Karpas-422 (cell line): ENCODE results near the gene UBR1. TPM values are rescaled to one million over a fixed set of nuclear protein-coding genes. Genes with fewer than 3 reads are reported as not detected.
"Not testable (repeated sequence)": the region's sequence is repeated elsewhere in the genome, so short reads cannot be mapped to it uniquely, and the experiment has no call there.

Experiments used
- DNase-seq: peaks from one replicate; pipeline ENCODE4 v3.0.0-alpha.2; 2015
- H2AFZ ChIP-seq: fragments of 200-600 bp; sonication (generic); 2 replicates; pipeline ENCODE4 v1.6.1; 2014; ENCODE audit warnings: antibody characterized with exemption, low read length, mixed read lengths
- H3K27ac ChIP-seq: fragments of 200-600 bp; sonication (generic); 2 replicates; pipeline ENCODE4 v1.5.1; 2014; ENCODE audit warnings: mild to moderate bottlenecking, low read length, moderate library complexity
- H3K27me3 ChIP-seq: fragments of 200-600 bp; sonication (generic); 2 replicates; pipeline ENCODE4 v1.6.1; 2014; ENCODE audit warnings: low read length, mixed read lengths
- H3K36me3 ChIP-seq: fragments of 200-600 bp; sonication (generic); 2 replicates; pipeline ENCODE4 v1.6.1; 2014; ENCODE audit warnings: low read length, mixed read lengths; ENCODE audit not compliant: insufficient read depth
- H3K4me1 ChIP-seq: fragments of 200-600 bp; sonication (generic); 2 replicates; pipeline ENCODE4 v1.6.1; 2014; ENCODE audit warnings: mild to moderate bottlenecking, low read length, mixed read lengths
- H3K4me2 ChIP-seq: fragments of 200-600 bp; sonication (generic); 2 replicates; pipeline ENCODE4 v1.6.1; 2014; ENCODE audit warnings: low read length, low read depth, mild to moderate bottlenecking; ENCODE audit not compliant: poor library complexity, severe bottlenecking
- H3K4me3 ChIP-seq: fragments of 200-600 bp; sonication (generic); 2 replicates; pipeline ENCODE4 v1.5.1; 2014; ENCODE audit warnings: mild to moderate bottlenecking, antibody characterized with exemption, low read length, mixed read lengths
- H3K79me2 ChIP-seq: fragments of 200-600 bp; sonication (generic); 2 replicates; pipeline ENCODE4 v1.6.1; 2014; ENCODE audit warnings: mild to moderate bottlenecking, low read length, mixed read lengths
- H3K9ac ChIP-seq: fragments of 200-600 bp; sonication (generic); 2 replicates; pipeline ENCODE4 v1.6.0; 2014; ENCODE audit warnings: low read length
- H3K9me2 ChIP-seq: fragments of 200-600 bp; sonication (generic), shearing (Covaris generic); replicated peaks from 2 replicates; pipeline ENCODE4 v1.6.0; 2014; ENCODE audit warnings: mild to moderate bottlenecking, low read length, moderate library complexity; ENCODE audit not compliant: insufficient read depth
- H3K9me3 ChIP-seq: fragments of 300-700, 200-600 bp; sonication (generic); 2 replicates; pipeline ENCODE4 v1.6.1; 2014; ENCODE audit warnings: low read length, mixed read lengths
- H4K20me1 ChIP-seq: fragments of 200-600 bp; sonication (generic); 2 replicates; pipeline ENCODE4 v1.6.1; 2014; ENCODE audit warnings: mild to moderate bottlenecking, antibody characterized with exemption, low read length, low read depth; ENCODE audit not compliant: insufficient read depth
- total RNA-seq: library from RNA; depleted of rRNA; stranded (reverse); fragments of >200 nt; shearing (Covaris generic); gene quantifications from 2 replicates; pipeline ENCODE4 v1.2.3, GENCODE V29; 2014; ENCODE audit warnings: low replicate concordance

Gene UBR1
- total RNA-seq, 1 experiment from 2014 or later, result 56.0 TPM

DNA sequence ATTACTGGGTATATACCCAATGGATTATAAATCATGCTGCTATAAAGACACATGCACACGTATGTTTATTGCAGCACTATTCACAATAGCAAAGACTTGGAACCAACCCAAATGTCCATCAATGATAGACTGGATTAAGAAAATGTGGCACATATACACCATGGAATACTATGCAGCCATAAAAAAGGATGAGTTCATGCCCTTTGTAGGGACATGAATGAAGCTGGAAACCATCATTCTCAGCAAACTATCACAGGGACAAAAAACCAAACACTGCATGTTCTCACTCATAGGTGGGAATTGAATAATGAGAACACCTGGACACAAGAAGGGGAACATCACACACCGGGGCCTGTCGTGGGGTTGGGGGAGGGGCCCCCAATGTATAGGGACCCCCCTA lies 64.8 kb downstream of the UBR1 start:
- peaks cover 41% of the 10 kb centered on the region for H3K36me3 ChIP-seq

DNA sequence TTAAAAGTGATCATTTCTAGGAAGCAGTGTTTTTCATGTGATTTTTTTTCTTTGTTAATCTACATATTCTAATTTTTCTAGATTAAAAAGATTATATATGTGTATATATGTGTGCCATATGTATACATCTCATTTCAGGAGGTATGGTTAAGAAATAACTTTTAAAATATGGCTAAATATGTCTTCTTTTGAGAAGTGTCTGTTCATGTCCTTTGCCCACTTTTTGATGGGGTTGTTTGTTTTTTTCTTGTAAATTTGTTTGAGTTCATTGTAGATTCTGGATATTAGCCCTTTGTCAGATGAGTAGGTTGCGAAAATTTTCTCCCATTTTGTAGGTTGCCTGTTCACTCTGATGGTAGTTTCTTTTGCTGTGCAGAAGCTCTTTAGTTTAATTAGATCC lies 70.6 kb downstream of the UBR1 start:
- H3K9ac ChIP-seq, DNase-seq, H3K4me2 ChIP-seq, H3K27me3 ChIP-seq, H3K9me2 ChIP-seq, H4K20me1 ChIP-seq, H3K79me2 ChIP-seq, H3K4me1 ChIP-seq, H3K4me3 ChIP-seq, H3K9me3 ChIP-seq, H2AFZ ChIP-seq, H3K27ac ChIP-seq: not testable (repeated sequence)
- H3K36me3 ChIP-seq, result peaks cover 23% of the 10 kb centered on the region; the same call in 1 of the 2 replicates

More for the DNA sequence above, 64.8 kb downstream of the UBR1 start:
- H3K9ac ChIP-seq, DNase-seq, H3K9me3 ChIP-seq, H3K4me3 ChIP-seq, H3K4me2 ChIP-seq, H3K9me2 ChIP-seq, H3K27me3 ChIP-seq, H4K20me1 ChIP-seq, H3K4me1 ChIP-seq, H3K27ac ChIP-seq, H2AFZ ChIP-seq: not testable (repeated sequence)
- peaks cover 24% of the 10 kb centered on the region for H3K79me2 ChIP-seq

DNA sequence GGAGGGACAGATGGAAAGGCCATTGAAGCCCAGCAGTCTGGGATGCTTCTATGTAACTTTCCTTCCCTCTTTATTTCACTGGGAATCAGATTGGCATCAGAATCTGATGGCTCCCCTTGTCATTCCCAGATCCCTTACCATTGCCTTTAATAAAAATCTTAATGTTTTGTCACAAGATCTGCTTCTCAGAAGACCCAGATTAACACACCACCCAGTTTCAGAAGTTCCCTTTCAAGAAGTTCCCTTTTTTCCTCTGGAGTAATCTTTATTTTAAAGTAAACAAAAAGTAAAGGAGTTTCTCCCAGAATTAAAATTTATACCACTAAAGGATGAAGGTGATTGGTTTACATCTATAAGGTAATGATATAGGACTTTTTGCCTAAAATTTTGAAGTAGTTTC lies 76.4 kb downstream of the UBR1 start:
- H3K36me3 ChIP-seq, result peaks cover 38% of the 10 kb centered on the region; the same call in 1 of the 2 replicates

DNA sequence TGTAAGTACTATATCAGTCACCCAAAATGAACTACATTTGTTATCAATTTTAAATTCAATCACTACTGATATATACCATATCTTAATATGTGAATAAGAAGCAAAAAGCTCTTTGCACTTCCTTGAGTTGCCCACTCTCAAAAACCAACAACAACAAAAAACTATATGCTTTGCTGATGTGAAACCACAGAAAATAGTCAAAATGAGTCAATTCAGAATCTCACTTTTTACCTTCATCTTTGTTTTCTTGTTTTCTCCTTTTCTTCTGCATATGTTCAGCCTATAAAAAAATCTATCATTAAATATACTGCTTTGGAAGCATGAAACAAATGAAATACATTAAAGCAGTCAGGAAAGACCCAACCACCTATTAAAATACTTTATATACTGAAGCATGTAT lies 80.7 kb downstream of the UBR1 start:
- no peaks in the 10 kb centered on the region for H3K27me3 ChIP-seq
- H3K4me2 ChIP-seq, result no peak overlapping the region
- no peaks in the 10 kb centered on the region for H3K9me2 ChIP-seq
- H2AFZ ChIP-seq, result no peak overlapping the region
- no peak overlapping the region for H3K27ac ChIP-seq
- no peak for DNase-seq
- no peaks in the 10 kb centered on the region for H3K79me2 ChIP-seq
- H3K4me3 ChIP-seq, result no peak overlapping the region
- no peaks in the 10 kb centered on the region for H3K9me3 ChIP-seq
- H3K9ac ChIP-seq, result no peak overlapping the region
- H3K36me3 ChIP-seq, result peaks cover 59% of the 10 kb centered on the region
- H3K4me1 ChIP-seq, result no peaks in the 10 kb centered on the region
- H4K20me1 ChIP-seq, result no peaks in the 10 kb centered on the region

More for the DNA sequence above, 76.4 kb downstream of the UBR1 start:
- H3K27ac ChIP-seq, result no peak overlapping the region
- no peaks in the 10 kb centered on the region for H3K9me2 ChIP-seq
- H3K4me2 ChIP-seq, result no peak overlapping the region
- H3K9me3 ChIP-seq, result no peaks in the 10 kb centered on the region
- H4K20me1 ChIP-seq, result no peaks in the 10 kb centered on the region
- H3K4me3 ChIP-seq, result no peak overlapping the region
- H3K9ac ChIP-seq, result no peak overlapping the region
- no peaks in the 10 kb centered on the region for H3K27me3 ChIP-seq
- DNase-seq, result no peak
- no peaks in the 10 kb centered on the region for H3K79me2 ChIP-seq
- no peaks in the 10 kb centered on the region for H3K4me1 ChIP-seq
- no peak overlapping the region for H2AFZ ChIP-seq

DNA sequence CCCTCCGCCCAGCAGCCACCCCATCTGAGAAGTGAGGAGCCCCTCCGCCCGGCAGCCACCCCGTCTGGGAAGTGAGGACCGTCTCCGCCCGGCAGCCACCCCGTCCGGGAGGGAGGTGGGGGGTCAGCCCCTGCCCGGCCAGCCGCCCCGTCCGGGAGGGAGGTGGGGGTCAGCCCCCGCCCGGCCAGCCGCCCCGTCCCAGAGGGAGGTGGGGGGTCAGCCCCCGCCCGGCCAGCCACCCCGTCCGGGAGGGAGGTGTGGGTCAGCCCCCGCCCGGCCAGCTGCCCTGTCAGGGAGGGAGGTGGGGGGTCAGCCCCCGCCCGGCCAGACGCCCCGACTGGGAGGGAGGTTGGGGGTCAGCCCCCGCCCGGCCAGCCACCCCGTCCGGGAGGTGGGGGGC lies 91.2 kb downstream of the UBR1 start:
- not testable (repeated sequence) for H3K79me2 ChIP-seq
- H3K36me3 ChIP-seq, result peaks cover 43% of the 10 kb centered on the region

DNA sequence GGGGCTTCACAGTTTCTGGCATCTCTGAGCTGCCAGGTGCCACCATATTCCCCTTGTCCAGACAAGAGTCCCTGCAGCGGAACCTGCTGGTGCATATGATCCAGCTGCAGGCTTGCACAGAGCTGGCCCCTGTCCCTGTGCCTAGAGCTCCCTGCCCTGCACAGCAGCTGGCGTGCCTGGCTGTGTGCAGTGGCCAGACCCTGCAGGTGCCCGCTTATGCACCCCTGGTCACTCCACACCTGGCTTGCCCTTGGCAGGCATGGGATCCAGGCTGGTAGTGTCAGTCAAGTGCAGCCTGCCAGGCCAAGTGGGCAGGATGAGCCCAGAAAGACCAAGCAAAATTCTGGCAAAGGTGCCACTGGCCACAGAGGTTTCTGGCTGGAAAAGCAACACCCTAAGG lies 96.6 kb downstream of the UBR1 start:
- Histone ChIP-seq H3K27me3 (no peaks in the 10 kb centered on the region), H2AFZ (no peak overlapping the region), H3K79me2 (no peaks in the 10 kb centered on the region; the same call in 1 of the 2 replicates), H3K4me1 (no peaks in the 10 kb centered on the region), H3K9me2 (no peaks in the 10 kb centered on the region), H3K9ac (no peak overlapping the region), H4K20me1 (no peaks in the 10 kb centered on the region), H3K4me3 (no peak overlapping the region), H3K27ac (no peak overlapping the region), H3K9me3 (no peaks in the 10 kb centered on the region), H3K4me2 (no peak overlapping the region), H3K36me3 (peaks cover 51% of the 10 kb centered on the region)
- DNase-seq, result no peak

More for the DNA sequence above, 91.2 kb downstream of the UBR1 start:
- H3K27me3 ChIP-seq, H2AFZ ChIP-seq, DNase-seq, H3K9ac ChIP-seq, H3K9me2 ChIP-seq, H3K9me3 ChIP-seq, H3K4me2 ChIP-seq, H4K20me1 ChIP-seq, H3K27ac ChIP-seq, H3K4me3 ChIP-seq, H3K4me1 ChIP-seq: not testable (repeated sequence)

DNA sequence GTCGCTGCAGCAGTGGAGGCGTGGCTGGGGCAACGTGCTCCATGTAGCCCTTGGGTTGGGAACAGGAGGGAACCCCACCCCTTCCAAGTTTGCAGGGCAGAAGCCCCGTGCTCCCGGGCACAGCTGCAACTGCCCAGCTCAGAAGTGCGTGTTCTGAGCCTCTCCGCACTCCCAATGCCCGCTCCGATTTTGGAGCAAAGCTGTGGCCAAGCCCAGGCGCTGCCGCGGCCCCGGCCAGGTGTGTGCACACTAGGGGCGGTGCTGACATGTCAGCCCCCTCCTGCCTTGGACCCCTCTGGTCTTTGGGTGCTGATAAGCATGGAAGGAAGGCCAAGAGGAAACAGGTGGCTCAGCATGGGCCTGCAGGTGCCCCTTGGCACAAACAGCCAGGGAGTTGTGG lies 97.7 kb downstream of the UBR1 start:
- Histone ChIP-seq H3K9ac (no peak overlapping the region), H4K20me1 (no peaks in the 10 kb centered on the region), H3K36me3 (peaks cover 53% of the 10 kb centered on the region), H3K4me2 (no peak overlapping the region), H3K27ac (no peak overlapping the region), H3K4me1 (no peaks in the 10 kb centered on the region), H2AFZ (no peak overlapping the region), H3K9me3 (no peaks in the 10 kb centered on the region), H3K4me3 (no peak overlapping the region), H3K9me2 (no peaks in the 10 kb centered on the region), H3K79me2 (no peaks in the 10 kb centered on the region; the same call in 1 of the 2 replicates), H3K27me3 (no peaks in the 10 kb centered on the region)
- DNase-seq, result no peak

DNA sequence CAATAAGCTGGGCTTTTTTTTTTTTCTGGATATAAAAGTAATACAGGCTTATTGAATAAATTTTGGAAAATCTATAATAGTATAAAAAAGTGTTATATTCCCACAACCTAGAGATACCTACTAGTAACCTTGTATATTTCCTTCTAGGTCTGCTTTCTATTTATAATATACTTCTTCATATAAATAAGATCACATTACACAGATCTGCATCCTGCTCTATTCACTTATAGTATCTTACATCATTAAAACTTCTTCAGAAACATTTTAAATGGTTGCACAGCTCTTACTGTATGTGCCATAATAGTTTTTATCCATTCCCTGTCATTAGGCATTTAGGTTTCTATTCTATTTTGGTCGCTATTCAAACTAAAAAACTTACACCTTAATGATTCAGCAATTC lies 98.3 kb downstream of the UBR1 start:
- Histone ChIP-seq H2AFZ (no peak overlapping the region), H3K4me1 (no peaks in the 10 kb centered on the region), H3K79me2 (no peaks in the 10 kb centered on the region; the same call in 1 of the 2 replicates), H3K9me2 (no peaks in the 10 kb centered on the region), H3K27ac (no peak overlapping the region), H3K36me3 (peaks cover 58% of the 10 kb centered on the region), H3K9ac (no peak overlapping the region), H3K27me3 (no peaks in the 10 kb centered on the region), H3K4me2 (no peak overlapping the region), H3K4me3 (no peak overlapping the region), H4K20me1 (no peaks in the 10 kb centered on the region), H3K9me3 (no peaks in the 10 kb centered on the region)
- no peak for DNase-seq

DNA sequence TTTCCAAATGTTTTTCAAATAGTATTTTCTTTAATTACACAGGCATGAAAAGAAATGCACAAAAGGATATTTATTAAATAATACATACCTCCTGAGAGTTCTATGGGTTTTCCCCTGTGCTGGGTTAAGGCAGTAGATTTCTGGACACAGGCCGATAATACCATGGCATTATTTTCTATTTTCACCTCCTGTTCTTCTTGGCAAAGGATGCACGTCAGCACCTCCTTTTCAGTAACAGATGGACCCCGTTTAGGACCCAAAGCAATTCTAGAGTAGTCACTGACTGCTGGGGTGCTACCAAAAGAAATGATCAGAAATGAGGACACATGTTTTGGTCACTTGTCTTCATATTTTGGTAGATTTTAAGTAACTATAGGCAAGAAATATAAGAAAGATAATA lies 98.8 kb downstream of the UBR1 start:
- no peaks in the 10 kb centered on the region for H3K9me2 ChIP-seq
- no peak overlapping the region for H2AFZ ChIP-seq
- no peak overlapping the region for H3K4me3 ChIP-seq
- H3K79me2 ChIP-seq, result no peaks in the 10 kb centered on the region
- no peak overlapping the region for H3K4me2 ChIP-seq
- no peak for DNase-seq
- no peaks in the 10 kb centered on the region for H3K9me3 ChIP-seq
- no peak overlapping the region for H3K9ac ChIP-seq
- peaks cover 55% of the 10 kb centered on the region for H3K36me3 ChIP-seq
- H4K20me1 ChIP-seq, result no peaks in the 10 kb centered on the region
- no peaks in the 10 kb centered on the region for H3K27me3 ChIP-seq
- H3K4me1 ChIP-seq, result no peaks in the 10 kb centered on the region
- no peak overlapping the region for H3K27ac ChIP-seq
